GM23338 (cell line): ENCODE data around the gene PADI6. TPM values are rescaled to one million over a fixed set of nuclear protein-coding genes. Genes with fewer than 3 reads are reported as not detected.

Source experiments
- ATAC-seq: fragments of 200-7000 bp; cut with Tn5 transposase; 3 replicates; pipeline ENCODE4 v1.9.1; 2020
- DNase-seq: peaks from one replicate; pipeline ENCODE4 v3.0.0-alpha.2; 2015; ENCODE audit warnings: low spot score
- H2AFZ ChIP-seq: fragments of 200-600 bp; sonication (generic); 2 replicates; pipeline ENCODE4 v1.8.0; 2016; ENCODE audit warnings: antibody characterized with exemption, mild to moderate bottlenecking, moderate library complexity
- H3F3A ChIP-seq: fragments of 200-600 bp; sonication (generic); replicated peaks from 2 replicates; pipeline ENCODE4 v1.8.0; 2017; ENCODE audit warnings: antibody characterized with exemption, mixed run types, low read depth
- H3K27ac ChIP-seq: fragments of 200-600 bp; sonication (generic); 2 replicates; pipeline ENCODE4 v1.6.1; 2016; ENCODE audit warnings: low read depth
- H3K27me3 ChIP-seq: fragments of 200-600 bp; sonication (generic); 2 replicates; pipeline ENCODE4 v1.8.0; 2016; ENCODE audit warnings: mild to moderate bottlenecking, mixed run types, moderate library complexity; ENCODE audit not compliant: insufficient read depth
- H3K36me3 ChIP-seq: fragments of 200-600 bp; sonication (generic); 2 replicates; pipeline ENCODE4 v1.8.0; 2016; ENCODE audit warnings: mild to moderate bottlenecking; ENCODE audit not compliant: insufficient read depth
- H3K4me1 ChIP-seq: fragments of 200-600 bp; sonication (generic); 2 replicates; pipeline ENCODE4 v1.8.0; 2016; ENCODE audit warnings: mild to moderate bottlenecking, moderate library complexity; ENCODE audit not compliant: insufficient read depth
- H3K4me2 ChIP-seq: fragments of 200-600 bp; sonication (generic); 2 replicates; pipeline ENCODE4 v1.7.1; 2017; ENCODE audit warnings: mixed run types
- H3K4me3 ChIP-seq: fragments of 200-600 bp; sonication (generic); 2 replicates; pipeline ENCODE4 v1.6.1; 2016; ENCODE audit warnings: mixed run types
- H3K79me2 ChIP-seq: fragments of 200-600 bp; sonication (generic); replicated peaks from 2 replicates; pipeline ENCODE4 v1.8.0; 2017; ENCODE audit warnings: mild to moderate bottlenecking; ENCODE audit not compliant: insufficient read depth
- H3K9me2 ChIP-seq: fragments of 200-600 bp; sonication (generic); 2 replicates; pipeline ENCODE4 v1.8.0; 2017; ENCODE audit not compliant: insufficient read depth
- H4K20me1 ChIP-seq: fragments of 200-600 bp; sonication (generic); replicated peaks from 2 replicates; pipeline ENCODE4 v1.8.0; 2017; ENCODE audit warnings: mild to moderate bottlenecking; ENCODE audit not compliant: insufficient read depth
- H3K27ac Mint-ChIP-seq: 2 replicates; pipeline ENCODE4 v1.8.0; 2020; ENCODE audit warnings: inconsistent platforms, mild to moderate bottlenecking, moderate library complexity, mixed read lengths
- H3K27me3 Mint-ChIP-seq: 3 replicates; pipeline ENCODE4 v1.8.0; 2022; ENCODE audit warnings: low read depth, mild to moderate bottlenecking, moderate library complexity, mixed read lengths, inconsistent platforms; ENCODE audit not compliant: insufficient read depth, poor library complexity
- H3K36me3 Mint-ChIP-seq: 3 replicates; pipeline ENCODE4 v1.8.0; 2021; ENCODE audit warnings: low read depth, mild to moderate bottlenecking, inconsistent platforms, moderate library complexity, mixed read lengths
- H3K4me1 Mint-ChIP-seq: 3 replicates; pipeline ENCODE4 v1.8.0; 2020; ENCODE audit warnings: mild to moderate bottlenecking, inconsistent platforms, mixed read lengths
- H3K4me3 Mint-ChIP-seq: 3 replicates; pipeline ENCODE4 v1.8.0; 2021; ENCODE audit warnings: moderate library complexity, mild to moderate bottlenecking, inconsistent platforms, mixed read lengths
- H3K9me3 Mint-ChIP-seq: 3 replicates; pipeline ENCODE4 v1.8.0; 2020; ENCODE audit warnings: moderate library complexity, mild to moderate bottlenecking, inconsistent platforms, mixed read lengths
- CREB1 ChIP-seq: fragments of 250-450 bp; sonication (Bioruptor Pico); IDR thresholded peaks from 2 replicates; pipeline ENCODE4 v1.5.0; 2020; ENCODE audit warnings: low read depth, mild to moderate bottlenecking, moderate library complexity
- ETS1 ChIP-seq: IDR thresholded peaks from 2 replicates; pipeline ENCODE4 v1.6.1; 2016; ENCODE audit warnings: antibody characterized with exemption
- EZH2 ChIP-seq: fragments of 200-600 bp; sonication (generic); IDR thresholded peaks from one replicate; pipeline ENCODE4 v1.8.0; 2017; ENCODE audit warnings: antibody characterized with exemption, mild to moderate bottlenecking, low read depth; ENCODE audit not compliant: unreplicated experiment
- EZH2phosphoT487 ChIP-seq: fragments of 200-600 bp; sonication (generic); IDR thresholded peaks from one replicate; pipeline ENCODE4 v1.8.1; 2018; ENCODE audit warnings: antibody characterized with exemption; ENCODE audit not compliant: unreplicated experiment
- JUNB ChIP-seq: IDR thresholded peaks from one replicate; pipeline ENCODE4 v1.6.1; 2016; ENCODE audit warnings: antibody characterized with exemption; ENCODE audit not compliant: unreplicated experiment
- NANOG ChIP-seq: IDR thresholded peaks from 2 replicates; pipeline ENCODE4 v1.6.1; 2016; ENCODE audit warnings: antibody characterized with exemption, borderline replicate concordance
- POLR2AphosphoS5 ChIP-seq: IDR thresholded peaks from 2 replicates; pipeline ENCODE4 v1.6.1; 2016; ENCODE audit warnings: antibody characterized with exemption, low read depth
- ZNF114 ChIP-seq: fragments of 250-450 bp; sonication (Bioruptor Pico); IDR thresholded peaks from 2 replicates; pipeline ENCODE4 v1.5.0; 2020; ENCODE audit warnings: mild to moderate bottlenecking, moderate library complexity
- ZNF331 ChIP-seq: fragments of 250-450 bp; sonication (Bioruptor Pico); IDR thresholded peaks from 2 replicates; pipeline ENCODE4 v1.5.0; 2020; ENCODE audit warnings: low read depth, mild to moderate bottlenecking, moderate library complexity
- ZNF462 ChIP-seq: fragments of 250-450 bp; sonication (Bioruptor Pico); IDR thresholded peaks from 2 replicates; pipeline ENCODE4 v1.5.0; 2020; ENCODE audit warnings: mild to moderate bottlenecking, moderate library complexity
- polyA plus RNA-seq: library from polyadenylated mRNA; unstranded; fragments of >200 nt; fragmentation: Nextera tagmentation; extraction: Ambion mirVana; gene quantifications from 2 replicates; pipeline ENCODE4 v1.2.1, GENCODE V29; 2016
- total RNA-seq: library from RNA; depleted of rRNA; stranded (reverse); fragments of >200 nt; shearing (Covaris generic); gene quantifications from 2 replicates; pipeline ENCODE4 v1.2.3, GENCODE V29; 2014
- TF ChIP-seq, protein P1 (sequence below), 2 experiments: fragments of 200-600 bp in 1 of 2; sonication (generic) in 1 of 2; conservative IDR thresholded peaks; 2 replicates each; pipeline versions ENCODE4 v1.5.1 to v1.6.1; 2016 to 2017; ENCODE audit warnings: antibody characterized with exemption in 2 of 2, low read depth in 2 of 2, mild to moderate bottlenecking in 2 of 2, moderate library complexity in 1 of 2

Gene PADI6
- total and polyA plus RNA-seq, 2 experiments from 2014 or later = not detected

DNA sequence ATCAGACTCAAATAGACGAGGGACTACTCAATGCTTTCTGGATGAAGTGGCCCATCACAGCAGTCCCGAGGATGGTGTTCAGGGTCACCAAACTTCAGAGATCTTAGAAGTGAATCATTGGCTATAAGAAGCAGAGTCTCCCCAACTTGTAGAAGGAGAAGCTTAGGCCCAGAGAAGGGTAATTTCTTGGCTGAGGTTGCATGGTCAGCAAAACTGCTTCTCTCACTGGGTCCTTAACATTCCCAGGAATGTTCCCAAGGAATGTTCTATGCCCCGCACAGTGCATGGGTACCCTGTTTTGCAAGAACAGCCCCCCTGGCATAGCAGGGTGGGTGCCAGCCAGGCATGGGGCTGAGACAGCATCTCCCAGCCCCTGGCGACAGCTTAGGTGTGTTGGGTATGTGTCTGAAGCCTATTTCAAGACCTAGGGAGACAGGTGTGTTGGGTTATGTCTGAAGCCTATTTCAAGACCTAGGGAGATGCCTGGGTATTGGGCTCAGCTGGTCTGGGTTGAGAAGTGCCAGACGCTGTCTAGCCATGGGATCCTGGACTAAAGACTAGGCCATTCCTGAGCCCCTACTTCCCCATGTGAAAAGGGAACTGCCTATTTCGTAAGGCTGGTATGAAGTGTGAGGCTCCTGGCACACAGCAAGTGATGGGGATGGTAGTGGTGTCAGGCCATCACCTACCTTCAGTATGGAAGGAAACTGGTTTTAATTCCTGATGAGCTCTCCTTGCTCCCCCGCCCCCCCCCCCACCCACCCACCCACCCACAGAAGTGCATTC is 26.1 kb downstream of the PADI6 start:
- H3K36me3 ChIP-seq = no peaks in the 10 kb centered on the region
- no peak overlapping the region for H2AFZ ChIP-seq
- TF ChIP-seq EZH2phosphoT487 = no peak
- TF ChIP-seq JUNB = no peak
- TF ChIP-seq, protein P1, sequence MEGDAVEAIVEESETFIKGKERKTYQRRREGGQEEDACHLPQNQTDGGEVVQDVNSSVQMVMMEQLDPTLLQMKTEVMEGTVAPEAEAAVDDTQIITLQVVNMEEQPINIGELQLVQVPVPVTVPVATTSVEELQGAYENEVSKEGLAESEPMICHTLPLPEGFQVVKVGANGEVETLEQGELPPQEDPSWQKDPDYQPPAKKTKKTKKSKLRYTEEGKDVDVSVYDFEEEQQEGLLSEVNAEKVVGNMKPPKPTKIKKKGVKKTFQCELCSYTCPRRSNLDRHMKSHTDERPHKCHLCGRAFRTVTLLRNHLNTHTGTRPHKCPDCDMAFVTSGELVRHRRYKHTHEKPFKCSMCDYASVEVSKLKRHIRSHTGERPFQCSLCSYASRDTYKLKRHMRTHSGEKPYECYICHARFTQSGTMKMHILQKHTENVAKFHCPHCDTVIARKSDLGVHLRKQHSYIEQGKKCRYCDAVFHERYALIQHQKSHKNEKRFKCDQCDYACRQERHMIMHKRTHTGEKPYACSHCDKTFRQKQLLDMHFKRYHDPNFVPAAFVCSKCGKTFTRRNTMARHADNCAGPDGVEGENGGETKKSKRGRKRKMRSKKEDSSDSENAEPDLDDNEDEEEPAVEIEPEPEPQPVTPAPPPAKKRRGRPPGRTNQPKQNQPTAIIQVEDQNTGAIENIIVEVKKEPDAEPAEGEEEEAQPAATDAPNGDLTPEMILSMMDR (conservative IDR thresholded peaks at IDR 0.05; ENCODE audit: low read depth in 2 of 2) = no peak
- no peak for TF ChIP-seq NANOG
- TF ChIP-seq ZNF114 (CRISPR knock-in tag) = no peak
- no peak for TF ChIP-seq ZNF331
- TF ChIP-seq CREB1 (CRISPR knock-in tag) = no peak
- TF ChIP-seq ETS1 = no peak
- no peak for TF ChIP-seq POLR2AphosphoS5
- TF ChIP-seq ZNF462 (CRISPR knock-in tag) = no peak
- TF ChIP-seq EZH2 = no peak
- no peaks in the 10 kb centered on the region for H3K4me1 ChIP-seq
- Mint-ChIP-seq H3K4me3 (no peak overlapping the region), H3K4me1 (peaks cover 11% of the 10 kb centered on the region), H3K36me3 (no peaks in the 10 kb centered on the region), H3K27me3 (no peaks in the 10 kb centered on the region), H3K9me3 (no peaks in the 10 kb centered on the region), H3K27ac (no peak overlapping the region)
- H3K4me2 ChIP-seq = no peak overlapping the region
- H3K27ac ChIP-seq = no peak overlapping the region
- H3F3A ChIP-seq = peaks cover 13% of the 10 kb centered on the region; the same call in 1 of the 2 replicates
- no peak overlapping the region for H3K4me3 ChIP-seq
- no peaks in the 10 kb centered on the region for H3K79me2 ChIP-seq
- no peak for DNase-seq
- no peaks in the 10 kb centered on the region for H4K20me1 ChIP-seq
- no peaks in the 10 kb centered on the region for H3K9me2 ChIP-seq
- no peaks in the 10 kb centered on the region for H3K27me3 ChIP-seq
- ATAC-seq = no peak
